ENCODE data around the gene ADRA2C. TPM values are rescaled to one million over a fixed set of nuclear protein-coding genes. Genes with fewer than 3 reads are reported as not detected.

Gene ADRA2C
- total RNA-seq, 1 experiment from 2014 or later, result 23.5 TPM

GRCh38 chr4:3760841-3761240 is 5.3 kb upstream of the ADRA2C start:
- POLR2A ChIA-PET, result no interaction called here
- in situ Hi-C loops (cut with HindIII; ENCODE audit: low pct_unique_long_range_greater_than_20kb, low sequenced_read_pairs), result no loop called here

GRCh38 chr4:3762264-3762663 is 3.9 kb upstream of the ADRA2C start:
- intact Hi-C loops (cut with micrococcal nuclease; ENCODE audit: unreplicated experiment) (no loop called here), in situ Hi-C loops (cut with HindIII; ENCODE audit: low pct_unique_long_range_greater_than_20kb, low sequenced_read_pairs) (no loop called here)
- no peaks in the 10 kb centered on the region for H3K9me3 ChIP-seq (ENCODE audit: control insufficient read depth, insufficient read depth, low read depth, low read length)
- CTCF ChIA-PET, result interaction anchor here (1.1 kb wide), 1 partner anchor 118 kb away, joined by 4 read pairs; no protein-coding TSS in a partner anchor
- H3K4me3 ChIP-seq (ENCODE audit: low read depth in 2 of 2, low read length in 2 of 2), result no peak overlapping the region
- H3K36me3 ChIP-seq (ENCODE audit: control insufficient read depth, insufficient read depth, low read length), result no peaks in the 10 kb centered on the region
- POLR2A ChIA-PET, result no interaction called here
- ATAC-seq (no peak), DNase-seq (ENCODE audit: low read depth, low spot score) (no peak)
- H3K27ac ChIP-seq (ENCODE audit: low read length), result no peak overlapping the region
- no peak for TF ChIP-seq POLR2AphosphoS5 (IDR thresholded peaks at IDR 0.05; ENCODE audit: low read depth, low read length)
- no peak for TF ChIP-seq REST (IDR thresholded peaks at IDR 0.05; ENCODE audit: insufficient read depth in 1 of 2, low read depth in 2 of 2, low read length in 1 of 2)
- TF ChIP-seq SIN3A (IDR thresholded peaks at IDR 0.05; ENCODE audit: borderline replicate concordance, insufficient read depth, low read depth, low read length), result no peak
- TF ChIP-seq CTCF (IDR thresholded peaks at IDR 0.05), result no peak
- no peak for TF ChIP-seq TCF7L2 (IDR thresholded peaks at IDR 0.05; ENCODE audit: low read depth, low read length)
- no peaks in the 10 kb centered on the region; the same call in 1 of the 2 replicates for H3K4me1 ChIP-seq (ENCODE audit: control insufficient read depth, insufficient read depth, low read length)
- no peaks in the 10 kb centered on the region for H3K27me3 ChIP-seq (ENCODE audit: control insufficient read depth, insufficient read depth, low read length)
- BruUV-seq (replicated peaks), result no TSS peak

More at GRCh38 chr4:3760841-3761240, 5.3 kb upstream of the ADRA2C start:
- BruUV-seq (replicated peaks), result no TSS peak
- no peaks in the 10 kb centered on the region; the same call in 1 of the 2 replicates for H3K4me1 ChIP-seq (ENCODE audit: control insufficient read depth, insufficient read depth, low read length)
- no peak for TF ChIP-seq REST (IDR thresholded peaks at IDR 0.05; ENCODE audit: insufficient read depth in 1 of 2, low read depth in 2 of 2, low read length in 1 of 2)
- TF ChIP-seq POLR2AphosphoS5 (IDR thresholded peaks at IDR 0.05; ENCODE audit: low read depth, low read length), result no peak
- no peak for TF ChIP-seq CTCF (IDR thresholded peaks at IDR 0.05)
- TF ChIP-seq TCF7L2 (IDR thresholded peaks at IDR 0.05; ENCODE audit: low read depth, low read length), result no peak
- TF ChIP-seq SIN3A (IDR thresholded peaks at IDR 0.05; ENCODE audit: borderline replicate concordance, insufficient read depth, low read depth, low read length), result no peak
- CTCF ChIA-PET, result no interaction called here
- no peak overlapping the region for H3K4me3 ChIP-seq (ENCODE audit: low read depth in 2 of 2, low read length in 2 of 2)
- DNase-seq (ENCODE audit: low read depth, low spot score) (no peak), ATAC-seq (no peak)
- H3K9me3 ChIP-seq (ENCODE audit: control insufficient read depth, insufficient read depth, low read depth, low read length), result no peaks in the 10 kb centered on the region
- no peaks in the 10 kb centered on the region; the same call in 1 of the 2 replicates for H3K27me3 ChIP-seq (ENCODE audit: control insufficient read depth, insufficient read depth, low read length)
- no peak overlapping the region for H3K27ac ChIP-seq (ENCODE audit: low read length)
- intact Hi-C loops (cut with micrococcal nuclease; ENCODE audit: unreplicated experiment), result no loop called here
- H3K36me3 ChIP-seq (ENCODE audit: control insufficient read depth, insufficient read depth, low read length), result no peaks in the 10 kb centered on the region

Measured in Panc1 (cell line).